SK-N-SH (cell line): ENCODE data around the gene ZNF239. TPM values are rescaled to one million over a fixed set of nuclear protein-coding genes. Genes with fewer than 3 reads are reported as not detected.

ENCODE experiments used
- CTCF ChIA-PET: fragments of 300-600, 350-600 bp; formaldehyde crosslinking; extraction: SDS; loops from one replicate; lab custom pipeline; 2021; lab: Yijun Ruan, JAX
- POLR2A ChIA-PET: fragments of 350-600 bp; sonication (Branson Sonifier 250); formaldehyde crosslinking; extraction: SDS; loops from one replicate; lab custom pipeline; 2020; ENCODE audit warnings: antibody characterized with exemption, inconsistent platforms; lab: Yijun Ruan, JAX
- DNase-seq: peaks from one replicate; pipeline ENCODE4 v3.0.0; 2012
- H2AFZ ChIP-seq: fragments of 200-600 bp; sonication (generic); 2 replicates; pipeline ENCODE4 v1.8.1; 2016; ENCODE audit warnings: antibody characterized with exemption, mild to moderate bottlenecking, low read depth
- H3F3A ChIP-seq: fragments of 200-600 bp; sonication (generic); replicated peaks from 2 replicates; pipeline ENCODE3; 2016; ENCODE audit warnings: antibody characterized with exemption, mild to moderate bottlenecking; ENCODE audit not compliant: insufficient read depth
- H3K27ac ChIP-seq, 2 experiments: fragments of 200-500 bp in 1 of 2; fragments of 200-600 bp in 1 of 2; sonication (Bioruptor generic) in 1 of 2; sonication (generic), shearing (Covaris generic) in 1 of 2; 2 replicates each; pipeline versions ENCODE4 v1.5.1 to v1.6.1; 2014 to 2016; ENCODE audit warnings: low read depth in 2 of 2, inconsistent platforms in 1 of 2, low read length in 1 of 2, mild to moderate bottlenecking in 1 of 2, mixed read lengths in 1 of 2
- H3K27me3 ChIP-seq: fragments of 200-600 bp; sonication (generic), shearing (Covaris generic); 2 replicates; pipeline ENCODE4 v1.6.1; 2016; ENCODE audit warnings: mixed run types; ENCODE audit not compliant: insufficient read depth
- H3K36me3 ChIP-seq, 2 experiments: fragments of 200-500 bp in 1 of 2; fragments of 200-600 bp in 1 of 2; sonication (Bioruptor generic) in 1 of 2; sonication (generic) in 1 of 2; replicated peaks in 1 of 2; 2 replicates each; pipeline versions ENCODE3 to v1.5.1; 2014 to 2016; ENCODE audit warnings: low read length in 1 of 2, mild to moderate bottlenecking in 1 of 2; ENCODE audit not compliant: insufficient read depth in 2 of 2, control insufficient read depth in 1 of 2
- H3K4me1 ChIP-seq, 2 experiments: fragments of 200-500 bp in 1 of 2; fragments of 200-600 bp in 1 of 2; sonication (Bioruptor generic) in 1 of 2; sonication (generic), shearing (Covaris generic) in 1 of 2; 2 replicates each; pipeline versions ENCODE4 v1.5.1 to v1.6.1; 2014 to 2016; ENCODE audit warnings: low read depth in 1 of 2, low read length in 1 of 2, mixed run types in 1 of 2; ENCODE audit not compliant: insufficient read depth in 2 of 2, control insufficient read depth in 1 of 2
- H3K4me2 ChIP-seq: fragments of 200-600 bp; sonication (generic), shearing (Covaris generic); 2 replicates; pipeline ENCODE4 v1.6.1; 2017; ENCODE audit warnings: mixed run types
- H3K4me3 ChIP-seq, 2 experiments: fragments of 200-500 bp in 1 of 2; fragments of 200-600 bp in 1 of 2; sonication (Bioruptor generic) in 1 of 2; sonication (generic), shearing (Covaris generic) in 1 of 2; 2 replicates each; pipeline versions ENCODE4 v1.5.1 to v1.8.1; 2014 to 2016; ENCODE audit warnings: low read depth in 2 of 2, inconsistent platforms in 1 of 2, low read length in 1 of 2, mild to moderate bottlenecking in 1 of 2, mixed read lengths in 1 of 2, moderate library complexity in 1 of 2
- H3K79me2 ChIP-seq: fragments of 200-600 bp; sonication (generic); 2 replicates; pipeline ENCODE4 v1.8.1; 2017; ENCODE audit warnings: mild to moderate bottlenecking; ENCODE audit not compliant: insufficient read depth
- H3K9ac ChIP-seq: fragments of 200-600 bp; sonication (generic); 2 replicates; pipeline ENCODE4 v1.6.1; 2017; ENCODE audit warnings: mixed run types
- H3K9me2 ChIP-seq: fragments of 200-600 bp; sonication (generic); 2 replicates; pipeline ENCODE4 v1.6.1; 2017; ENCODE audit warnings: mixed run types
- H3K9me3 ChIP-seq: fragments of 200-600 bp; sonication (generic); 2 replicates; pipeline ENCODE4 v1.6.1; 2017; ENCODE audit warnings: mixed run types, mild to moderate bottlenecking, moderate library complexity
- H4K20me1 ChIP-seq: fragments of 200-600 bp; sonication (generic); 2 replicates; pipeline ENCODE4 v1.6.1; 2017; ENCODE audit warnings: mild to moderate bottlenecking, mixed run types; ENCODE audit not compliant: insufficient read depth
- EP300 ChIP-seq, 2 experiments: IDR thresholded peaks; 2 replicates each; pipeline versions ENCODE4 v1.4.0 to v1.6.1; 2012; ENCODE audit warnings: borderline replicate concordance in 1 of 2, low read depth in 1 of 2, low read length in 1 of 2
- FOXJ3 ChIP-seq: sonication (generic); formaldehyde crosslinking; IDR thresholded peaks from 2 replicates; pipeline ENCODE4 v1.5.1; 2020; ENCODE audit warnings: mild to moderate bottlenecking, missing genetic modification reagents
- GABPA ChIP-seq: IDR thresholded peaks from 2 replicates; pipeline ENCODE4 v1.4.0; 2012; ENCODE audit warnings: low read depth, mild to moderate bottlenecking
- GATA2 ChIP-seq: sonication (generic); formaldehyde crosslinking; IDR thresholded peaks from 2 replicates; pipeline ENCODE4 v1.5.0; 2020; ENCODE audit warnings: mild to moderate bottlenecking, missing genetic modification reagents
- MEF2A ChIP-seq: IDR thresholded peaks from 2 replicates; pipeline ENCODE4 v1.4.0; 2012; ENCODE audit warnings: low read depth, borderline replicate concordance
- MXI1 ChIP-seq: IDR thresholded peaks from 2 replicates; pipeline ENCODE4 v1.6.1; 2012; ENCODE audit warnings: mild to moderate bottlenecking, low read depth, low read length, improper control_type of control experiment
- NFIC ChIP-seq: IDR thresholded peaks from 2 replicates; pipeline ENCODE4 v1.4.0; 2012; ENCODE audit warnings: borderline replicate concordance
- NRF1 ChIP-seq: IDR thresholded peaks from 2 replicates; pipeline ENCODE4 v1.6.1; 2012; ENCODE audit warnings: low read depth, mild to moderate bottlenecking, low read length
- POLR2AphosphoS5 ChIP-seq: IDR thresholded peaks from 2 replicates; pipeline ENCODE4 v1.6.1; 2012; ENCODE audit warnings: low read depth, low read length
- RCOR1 ChIP-seq: fragments of 150-350 bp; IDR thresholded peaks from 2 replicates; pipeline ENCODE4 v1.6.1; 2017; ENCODE audit warnings: antibody characterized with exemption, low read length
- RFX5 ChIP-seq: IDR thresholded peaks from 2 replicates; pipeline ENCODE4 v1.6.1; 2012; ENCODE audit warnings: mild to moderate bottlenecking, improper control_type of control experiment, low read length
- SMC3 ChIP-seq: IDR thresholded peaks from 2 replicates; pipeline ENCODE4 v1.6.1; 2012; ENCODE audit warnings: low read depth, low read length, improper control_type of control experiment
- TEAD4 ChIP-seq: IDR thresholded peaks from 2 replicates; pipeline ENCODE4 v1.4.0; 2012; ENCODE audit warnings: mild to moderate bottlenecking, borderline replicate concordance; ENCODE audit not compliant: insufficient read depth
- YY1 ChIP-seq: IDR thresholded peaks from 2 replicates; pipeline ENCODE4 v1.4.0; 2012; ENCODE audit warnings: low read depth, mild to moderate bottlenecking
- WGBS: methylation state at CpG from one replicate; pipeline ENCODE4 v1.1.6; 2017; ENCODE audit warnings: low lambda C conversion rate; 5-methylcytosine and 5-hydroxymethylcytosine counted together
- polyA plus RNA-seq, 3 experiments: library from polyadenylated mRNA; depleted of rRNA; stranded (reverse); fragments of >200 nt; gene quantifications; 2 replicates each; pipeline ENCODE4 v1.2.3, GENCODE V29; 2012
- TF ChIP-seq, protein P1 (sequence below): IDR thresholded peaks from 2 replicates; pipeline ENCODE4 v1.6.1; 2012; ENCODE audit warnings: mild to moderate bottlenecking, low read depth, low read length, moderate library complexity
- TF ChIP-seq, protein P2 (sequence below): fragments of 150-350 bp; IDR thresholded peaks from 2 replicates; pipeline ENCODE4 v1.6.1; 2017; ENCODE audit warnings: antibody characterized with exemption, low read length, low read depth, borderline replicate concordance
- TF ChIP-seq, protein P3 (sequence below): IDR thresholded peaks from 2 replicates; pipeline ENCODE4; 2012
- TF ChIP-seq, protein P4 (sequence below): IDR thresholded peaks from 2 replicates; pipeline ENCODE4 v1.4.0; 2012; ENCODE audit warnings: low read depth, borderline replicate concordance
- TF ChIP-seq, protein P5 (sequence below): fragments of 150-350 bp; IDR thresholded peaks from 2 replicates; pipeline ENCODE4 v1.6.1; 2016; ENCODE audit warnings: mild to moderate bottlenecking, low read depth, low read length

The ZNF239 gene
- polyA plus RNA-seq, 1 of the 3 experiments (the other 2 are of a cell fraction) = 11.4 TPM

DNA sequence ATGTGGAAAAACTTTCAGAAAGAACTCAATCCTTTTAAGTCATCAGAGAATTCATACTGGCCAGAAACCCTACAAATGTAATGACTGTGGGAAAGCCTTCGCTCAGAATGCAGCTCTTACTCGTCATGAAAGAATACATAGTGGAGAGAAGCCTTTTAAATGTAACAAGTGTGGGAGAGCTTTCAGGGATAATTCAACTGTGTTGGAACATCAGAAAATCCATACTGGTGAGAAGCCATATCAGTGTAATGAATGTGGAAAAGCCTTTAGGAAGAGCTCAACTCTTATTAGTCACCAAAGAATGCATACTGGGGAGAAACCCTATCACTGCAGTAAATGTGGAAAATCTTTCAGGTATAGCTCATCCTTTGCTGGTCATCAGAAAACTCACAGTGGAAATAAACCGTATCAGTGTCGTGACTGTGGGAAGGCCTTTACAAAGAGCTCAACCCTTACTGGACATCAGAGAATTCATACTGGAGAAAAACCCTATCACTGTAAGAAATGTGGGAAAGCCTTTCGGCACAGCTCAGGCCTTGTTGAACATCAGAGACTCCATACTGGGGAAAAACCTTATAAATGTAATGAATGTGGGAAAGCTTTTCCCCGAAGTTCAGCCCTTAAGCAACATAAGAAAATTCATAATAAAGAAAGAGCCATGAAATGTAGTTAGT is 42.4 kb upstream of the ZNF239 start:
- CTCF ChIA-PET = interaction anchor here (2.0 kb wide), 1 partner anchor 9 kb away, joined by 8 read pairs; no protein-coding TSS in a partner anchor
- WGBS = 82% methylated on average over 6 of the region's 6 CpGs
- no peaks in the 10 kb centered on the region for H4K20me1 ChIP-seq

DNA sequence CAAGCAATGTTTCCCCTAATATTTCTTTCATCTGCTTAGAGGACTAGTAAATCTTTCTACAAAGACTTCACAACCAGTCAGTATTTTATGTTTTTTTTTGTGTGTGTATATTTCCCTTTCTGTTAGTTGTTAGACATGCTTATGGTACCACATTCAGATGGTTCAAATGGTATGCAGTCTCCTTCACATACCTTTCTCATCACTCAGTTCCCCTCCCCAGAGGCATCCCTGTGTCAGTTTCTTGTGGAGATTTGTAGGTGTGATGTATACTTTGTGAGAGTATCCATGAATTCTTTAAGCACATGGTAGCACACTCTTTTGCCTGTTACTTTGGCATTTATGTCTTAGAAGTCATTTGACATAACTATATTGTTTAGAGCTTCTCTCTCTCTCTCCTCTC is 36.2 kb upstream of the ZNF239 start:
- no peak overlapping the region for H3K27ac ChIP-seq
- H3K9ac ChIP-seq = no peak overlapping the region
- H3K4me1 ChIP-seq = peaks cover 5 to 12% of the 10 kb centered on the region in 2 experiments; a peak in 3 of 4 replicates
- no peaks in the 10 kb centered on the region for H3K27me3 ChIP-seq
- peaks cover 3% of the 10 kb centered on the region; the same call in 1 of the 2 replicates for H3K79me2 ChIP-seq
- no peak overlapping the region for H3K4me3 ChIP-seq
- no peaks in the 10 kb centered on the region for H4K20me1 ChIP-seq
- H2AFZ ChIP-seq = no peak overlapping the region
- peaks cover 12% of the 10 kb centered on the region for H3F3A ChIP-seq
- peaks cover 35 to 46% of the 10 kb centered on the region in 2 experiments for H3K36me3 ChIP-seq
- H3K9me3 ChIP-seq = peaks cover 8% of the 10 kb centered on the region
- no peaks in the 10 kb centered on the region for H3K9me2 ChIP-seq
- CTCF ChIA-PET = interaction anchor here (0.6 kb wide), 1 partner anchor 202 kb away, joined by 3 read pairs; no protein-coding TSS in a partner anchor
- POLR2A ChIA-PET = no interaction called here
- DNase-seq = no peak
- no peak overlapping the region for H3K4me2 ChIP-seq
- TF ChIP-seq FOXJ3 (CRISPR knock-in tag) = no peak
- no peak for TF ChIP-seq EP300 (IDR thresholded peaks at IDR 0.05; ENCODE audit: borderline replicate concordance in 1 of 2, low read depth in 1 of 2, low read length in 1 of 2)
- TF ChIP-seq, protein P1, sequence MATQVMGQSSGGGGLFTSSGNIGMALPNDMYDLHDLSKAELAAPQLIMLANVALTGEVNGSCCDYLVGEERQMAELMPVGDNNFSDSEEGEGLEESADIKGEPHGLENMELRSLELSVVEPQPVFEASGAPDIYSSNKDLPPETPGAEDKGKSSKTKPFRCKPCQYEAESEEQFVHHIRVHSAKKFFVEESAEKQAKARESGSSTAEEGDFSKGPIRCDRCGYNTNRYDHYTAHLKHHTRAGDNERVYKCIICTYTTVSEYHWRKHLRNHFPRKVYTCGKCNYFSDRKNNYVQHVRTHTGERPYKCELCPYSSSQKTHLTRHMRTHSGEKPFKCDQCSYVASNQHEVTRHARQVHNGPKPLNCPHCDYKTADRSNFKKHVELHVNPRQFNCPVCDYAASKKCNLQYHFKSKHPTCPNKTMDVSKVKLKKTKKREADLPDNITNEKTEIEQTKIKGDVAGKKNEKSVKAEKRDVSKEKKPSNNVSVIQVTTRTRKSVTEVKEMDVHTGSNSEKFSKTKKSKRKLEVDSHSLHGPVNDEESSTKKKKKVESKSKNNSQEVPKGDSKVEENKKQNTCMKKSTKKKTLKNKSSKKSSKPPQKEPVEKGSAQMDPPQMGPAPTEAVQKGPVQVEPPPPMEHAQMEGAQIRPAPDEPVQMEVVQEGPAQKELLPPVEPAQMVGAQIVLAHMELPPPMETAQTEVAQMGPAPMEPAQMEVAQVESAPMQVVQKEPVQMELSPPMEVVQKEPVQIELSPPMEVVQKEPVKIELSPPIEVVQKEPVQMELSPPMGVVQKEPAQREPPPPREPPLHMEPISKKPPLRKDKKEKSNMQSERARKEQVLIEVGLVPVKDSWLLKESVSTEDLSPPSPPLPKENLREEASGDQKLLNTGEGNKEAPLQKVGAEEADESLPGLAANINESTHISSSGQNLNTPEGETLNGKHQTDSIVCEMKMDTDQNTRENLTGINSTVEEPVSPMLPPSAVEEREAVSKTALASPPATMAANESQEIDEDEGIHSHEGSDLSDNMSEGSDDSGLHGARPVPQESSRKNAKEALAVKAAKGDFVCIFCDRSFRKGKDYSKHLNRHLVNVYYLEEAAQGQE = no peak
- TF ChIP-seq, protein P2, sequence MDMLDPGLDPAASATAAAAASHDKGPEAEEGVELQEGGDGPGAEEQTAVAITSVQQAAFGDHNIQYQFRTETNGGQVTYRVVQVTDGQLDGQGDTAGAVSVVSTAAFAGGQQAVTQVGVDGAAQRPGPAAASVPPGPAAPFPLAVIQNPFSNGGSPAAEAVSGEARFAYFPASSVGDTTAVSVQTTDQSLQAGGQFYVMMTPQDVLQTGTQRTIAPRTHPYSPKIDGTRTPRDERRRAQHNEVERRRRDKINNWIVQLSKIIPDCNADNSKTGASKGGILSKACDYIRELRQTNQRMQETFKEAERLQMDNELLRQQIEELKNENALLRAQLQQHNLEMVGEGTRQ = no peak
- TF ChIP-seq, protein P3, sequence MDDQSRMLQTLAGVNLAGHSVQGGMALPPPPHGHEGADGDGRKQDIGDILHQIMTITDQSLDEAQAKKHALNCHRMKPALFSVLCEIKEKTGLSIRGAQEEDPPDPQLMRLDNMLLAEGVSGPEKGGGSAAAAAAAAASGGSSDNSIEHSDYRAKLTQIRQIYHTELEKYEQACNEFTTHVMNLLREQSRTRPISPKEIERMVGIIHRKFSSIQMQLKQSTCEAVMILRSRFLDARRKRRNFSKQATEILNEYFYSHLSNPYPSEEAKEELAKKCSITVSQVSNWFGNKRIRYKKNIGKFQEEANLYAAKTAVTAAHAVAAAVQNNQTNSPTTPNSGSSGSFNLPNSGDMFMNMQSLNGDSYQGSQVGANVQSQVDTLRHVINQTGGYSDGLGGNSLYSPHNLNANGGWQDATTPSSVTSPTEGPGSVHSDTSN = no peak
- TF ChIP-seq RCOR1 = no peak
- no peak for TF ChIP-seq RFX5
- TF ChIP-seq NFIC = no peak
- no peak for TF ChIP-seq SMC3
- TF ChIP-seq TEAD4 = no peak
- TF ChIP-seq, protein P4, sequence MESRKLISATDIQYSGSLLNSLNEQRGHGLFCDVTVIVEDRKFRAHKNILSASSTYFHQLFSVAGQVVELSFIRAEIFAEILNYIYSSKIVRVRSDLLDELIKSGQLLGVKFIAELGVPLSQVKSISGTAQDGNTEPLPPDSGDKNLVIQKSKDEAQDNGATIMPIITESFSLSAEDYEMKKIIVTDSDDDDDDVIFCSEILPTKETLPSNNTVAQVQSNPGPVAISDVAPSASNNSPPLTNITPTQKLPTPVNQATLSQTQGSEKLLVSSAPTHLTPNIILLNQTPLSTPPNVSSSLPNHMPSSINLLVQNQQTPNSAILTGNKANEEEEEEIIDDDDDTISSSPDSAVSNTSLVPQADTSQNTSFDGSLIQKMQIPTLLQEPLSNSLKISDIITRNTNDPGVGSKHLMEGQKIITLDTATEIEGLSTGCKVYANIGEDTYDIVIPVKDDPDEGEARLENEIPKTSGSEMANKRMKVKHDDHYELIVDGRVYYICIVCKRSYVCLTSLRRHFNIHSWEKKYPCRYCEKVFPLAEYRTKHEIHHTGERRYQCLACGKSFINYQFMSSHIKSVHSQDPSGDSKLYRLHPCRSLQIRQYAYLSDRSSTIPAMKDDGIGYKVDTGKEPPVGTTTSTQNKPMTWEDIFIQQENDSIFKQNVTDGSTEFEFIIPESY = no peak
- no peak for TF ChIP-seq POLR2AphosphoS5
- TF ChIP-seq YY1 = no peak

More for the DNA sequence above, 42.4 kb upstream of the ZNF239 start:
- H3F3A ChIP-seq = peaks cover 12% of the 10 kb centered on the region
- H3K27ac ChIP-seq = no peak overlapping the region
- no peaks in the 10 kb centered on the region for H3K9me2 ChIP-seq
- H3K36me3 ChIP-seq = peaks cover 36 to 40% of the 10 kb centered on the region in 2 experiments
- no peak overlapping the region for H3K9ac ChIP-seq
- POLR2A ChIA-PET = no interaction called here
- no peak for DNase-seq
- no peak overlapping the region for H3K4me2 ChIP-seq
- no peaks in the 10 kb centered on the region; a peak in 1 of 4 replicates for H3K4me1 ChIP-seq
- peak overlapping the region in 1 of 2 experiments; percentile 9; a peak in 1 of 4 replicates for H3K4me3 ChIP-seq
- TF ChIP-seq, protein P5, sequence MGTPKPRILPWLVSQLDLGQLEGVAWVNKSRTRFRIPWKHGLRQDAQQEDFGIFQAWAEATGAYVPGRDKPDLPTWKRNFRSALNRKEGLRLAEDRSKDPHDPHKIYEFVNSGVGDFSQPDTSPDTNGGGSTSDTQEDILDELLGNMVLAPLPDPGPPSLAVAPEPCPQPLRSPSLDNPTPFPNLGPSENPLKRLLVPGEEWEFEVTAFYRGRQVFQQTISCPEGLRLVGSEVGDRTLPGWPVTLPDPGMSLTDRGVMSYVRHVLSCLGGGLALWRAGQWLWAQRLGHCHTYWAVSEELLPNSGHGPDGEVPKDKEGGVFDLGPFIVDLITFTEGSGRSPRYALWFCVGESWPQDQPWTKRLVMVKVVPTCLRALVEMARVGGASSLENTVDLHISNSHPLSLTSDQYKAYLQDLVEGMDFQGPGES = no peak
- no peak for TF ChIP-seq MXI1
- TF ChIP-seq NRF1 = no peak
- no peak for TF ChIP-seq NFIC
- TF ChIP-seq GABPA = no peak
- no peak for TF ChIP-seq TEAD4
- no peak for TF ChIP-seq GATA2
- no peak for TF ChIP-seq MEF2A
- H3K27me3 ChIP-seq = no peaks in the 10 kb centered on the region
- H2AFZ ChIP-seq = no peak overlapping the region
- peaks cover 2% of the 10 kb centered on the region; the same call in 1 of the 2 replicates for H3K79me2 ChIP-seq
- peaks cover 29% of the 10 kb centered on the region for H3K9me3 ChIP-seq
